H9 (cell line): ENCODE measurements around the gene HSPBP1. TPM values are rescaled to one million over a fixed set of nuclear protein-coding genes. Genes with fewer than 3 reads are reported as not detected.

Source experiments
- DNase-seq: peaks from one replicate; pipeline ENCODE4 v3.0.0-alpha.2; 2017
- H2AFZ ChIP-seq: one replicate; pipeline ENCODE4 v1.6.1; 2013; ENCODE audit warnings: mild to moderate bottlenecking, low read length, control low read depth, moderate library complexity
- H2AK5ac ChIP-seq: 2 replicates; pipeline ENCODE4 v1.6.1; 2013; ENCODE audit warnings: low read length, control low read depth, mixed read lengths; ENCODE audit not compliant: insufficient read length
- H2BK120ac ChIP-seq: one replicate; pipeline ENCODE4 v1.6.1; 2013; ENCODE audit warnings: low read depth, mild to moderate bottlenecking, low read length, control low read depth, inconsistent platforms; ENCODE audit not compliant: poor library complexity, severe bottlenecking
- H2BK12ac ChIP-seq: 2 replicates; pipeline ENCODE4 v1.6.1; 2013; ENCODE audit warnings: low read length, control low read depth, mixed read lengths, low read depth; ENCODE audit not compliant: insufficient read length
- H2BK15ac ChIP-seq: 2 replicates; pipeline ENCODE4 v1.6.1; 2013; ENCODE audit warnings: low read depth, low read length, control low read depth
- H2BK20ac ChIP-seq: one replicate; pipeline ENCODE4 v1.6.1; 2013; ENCODE audit warnings: low read depth, mild to moderate bottlenecking, low read length, control low read depth, inconsistent platforms; ENCODE audit not compliant: poor library complexity, severe bottlenecking
- H2BK5ac ChIP-seq: 2 replicates; pipeline ENCODE4 v1.6.1; 2013; ENCODE audit warnings: low read length, control low read depth, mixed read lengths; ENCODE audit not compliant: insufficient read length
- H3K14ac ChIP-seq: 2 replicates; pipeline ENCODE4 v1.6.1; 2013; ENCODE audit warnings: low read length, control low read depth; ENCODE audit not compliant: insufficient read depth
- H3K18ac ChIP-seq: 2 replicates; pipeline ENCODE4 v1.6.1; 2013; ENCODE audit warnings: low read depth, mild to moderate bottlenecking, mixed read lengths, low read length, control low read depth; ENCODE audit not compliant: insufficient read length
- H3K23ac ChIP-seq: 2 replicates; pipeline ENCODE4 v1.6.1; 2013; ENCODE audit warnings: low read length, control low read depth, mixed read lengths, low read depth; ENCODE audit not compliant: insufficient read length
- H3K23me2 ChIP-seq: 2 replicates; pipeline ENCODE4 v1.6.1; 2013; ENCODE audit warnings: low read depth, mild to moderate bottlenecking, mixed read lengths, low read length, control low read depth; ENCODE audit not compliant: insufficient read length, poor library complexity, severe bottlenecking
- H3K27ac ChIP-seq: 2 replicates; pipeline ENCODE4 v1.5.1; 2013; ENCODE audit warnings: low read length, control low read depth, mixed read lengths, low read depth; ENCODE audit not compliant: insufficient read length
- H3K27me3 ChIP-seq: 2 replicates; pipeline ENCODE4 v1.6.1; 2013; ENCODE audit warnings: low read length, control low read depth, inconsistent platforms; ENCODE audit not compliant: insufficient read depth
- H3K4ac ChIP-seq: 2 replicates; pipeline ENCODE4 v1.6.1; 2013; ENCODE audit warnings: low read depth, mild to moderate bottlenecking, control low read depth, inconsistent platforms, low read length, moderate library complexity
- H3K4me1 ChIP-seq: 2 replicates; pipeline ENCODE4 v1.6.1; 2013; ENCODE audit warnings: low read length, control low read depth, inconsistent platforms; ENCODE audit not compliant: insufficient read depth
- H3K4me2 ChIP-seq: 2 replicates; pipeline ENCODE4 v1.6.1; 2013; ENCODE audit warnings: low read length, control low read depth, mixed read lengths; ENCODE audit not compliant: insufficient read length, insufficient read depth
- H3K56ac ChIP-seq: 2 replicates; pipeline ENCODE4 v1.6.1; 2013; ENCODE audit warnings: low read depth, mild to moderate bottlenecking, mixed read lengths, low read length, control low read depth; ENCODE audit not compliant: insufficient read length
- H3K79me1 ChIP-seq: 2 replicates; pipeline ENCODE4 v1.6.1; 2013; ENCODE audit warnings: low read depth, mild to moderate bottlenecking, moderate library complexity, low read length, control low read depth, inconsistent platforms; ENCODE audit not compliant: insufficient read depth, poor library complexity, severe bottlenecking
- H3K79me2 ChIP-seq: 2 replicates; pipeline ENCODE4 v1.6.1; 2013; ENCODE audit warnings: low read length, control low read depth, inconsistent platforms; ENCODE audit not compliant: insufficient read depth
- H3K9ac ChIP-seq: 2 replicates; pipeline ENCODE4 v1.6.1; 2013; ENCODE audit warnings: low read length, control low read depth, mixed read lengths; ENCODE audit not compliant: insufficient read length; ENCODE audit errors: extremely low read depth
- H3K9me3 ChIP-seq: one replicate; pipeline ENCODE4 v1.6.1; 2013; ENCODE audit warnings: low read depth, low read length, inconsistent platforms; ENCODE audit not compliant: control insufficient read depth
- H3T11ph ChIP-seq: one replicate; pipeline ENCODE4 v1.6.1; 2013; ENCODE audit warnings: mild to moderate bottlenecking, low read length, control low read depth, inconsistent platforms
- H4K20me1 ChIP-seq: one replicate; pipeline ENCODE4 v1.6.1; 2013; ENCODE audit not compliant: control insufficient read depth, insufficient read length, insufficient read depth
- H4K5ac ChIP-seq: 2 replicates; pipeline ENCODE4 v1.6.1; 2013; ENCODE audit warnings: low read depth, mild to moderate bottlenecking, mixed read lengths, low read length, control low read depth; ENCODE audit not compliant: insufficient read length
- H4K8ac ChIP-seq: replicated peaks from 2 replicates; pipeline ENCODE4 v1.6.1; 2013; ENCODE audit warnings: low read length, control low read depth, mixed read lengths, low read depth; ENCODE audit not compliant: insufficient read length
- H4K91ac ChIP-seq: 2 replicates; pipeline ENCODE4 v1.6.1; 2013; ENCODE audit warnings: low read depth, mild to moderate bottlenecking, moderate library complexity, mixed read lengths, low read length, control low read depth; ENCODE audit not compliant: insufficient read length
- H3K27ac Mint-ChIP-seq, 3 experiments: 2 replicates in 2 of 3; 3 replicates in 1 of 3; pipeline ENCODE4 v1.8.0; 2020 to 2021; ENCODE audit warnings: mixed read lengths in 3 of 3, mild to moderate bottlenecking in 1 of 3, moderate library complexity in 1 of 3
- H3K27me3 Mint-ChIP-seq: 2 replicates; pipeline ENCODE4 v1.8.0; 2021; ENCODE audit warnings: low read depth, mild to moderate bottlenecking, moderate library complexity, mixed read lengths
- H3K36me3 Mint-ChIP-seq, 3 experiments: 2 replicates in 2 of 3; 3 replicates in 1 of 3; pipeline ENCODE4 v1.8.0; 2020 to 2021; ENCODE audit warnings: low read depth in 3 of 3, mixed read lengths in 3 of 3; ENCODE audit not compliant: insufficient read depth in 1 of 3
- H3K4me1 Mint-ChIP-seq, 2 experiments: 2 replicates each; pipeline ENCODE4 v1.8.0; 2020; ENCODE audit warnings: mixed read lengths in 2 of 2
- H3K4me3 Mint-ChIP-seq, 2 experiments: 2 replicates in 1 of 2; 3 replicates in 1 of 2; pipeline ENCODE4 v1.8.0; 2020 to 2021; ENCODE audit warnings: mild to moderate bottlenecking in 2 of 2, mixed read lengths in 2 of 2, moderate library complexity in 1 of 2
- H3K9me3 Mint-ChIP-seq, 2 experiments: 2 replicates in 1 of 2; 3 replicates in 1 of 2; pipeline ENCODE4 v1.8.0; 2020; ENCODE audit warnings: mild to moderate bottlenecking in 2 of 2, mixed read lengths in 2 of 2, moderate library complexity in 1 of 2
- CTCF ChIP-seq: fragments of 200-600 bp; sonication (generic); conservative IDR thresholded peaks from 3 replicates; pipeline ENCODE4 v1.8.0; 2021; ENCODE audit warnings: antibody characterized with exemption, mild to moderate bottlenecking
- WGBS: extraction: QIAGEN DNeasy Blood & Tissue Kit; methylation state at CpG from one replicate; pipeline ENCODE4 v1.1.7; 2013; ENCODE audit warnings: missing lambda C conversion rate, low lambda C conversion rate, mixed read lengths; ENCODE audit not compliant: insufficient read length; ENCODE audit errors: extremely low coverage; 5-methylcytosine and 5-hydroxymethylcytosine counted together
- total RNA-seq: library from RNA; stranded (reverse); gene quantifications from 2 replicates; pipeline ENCODE4 v1.2.1, GENCODE V29; 2021

HSPBP1 gene
- total RNA-seq, 1 experiment from 2014 or later = 47.4 TPM

DNA sequence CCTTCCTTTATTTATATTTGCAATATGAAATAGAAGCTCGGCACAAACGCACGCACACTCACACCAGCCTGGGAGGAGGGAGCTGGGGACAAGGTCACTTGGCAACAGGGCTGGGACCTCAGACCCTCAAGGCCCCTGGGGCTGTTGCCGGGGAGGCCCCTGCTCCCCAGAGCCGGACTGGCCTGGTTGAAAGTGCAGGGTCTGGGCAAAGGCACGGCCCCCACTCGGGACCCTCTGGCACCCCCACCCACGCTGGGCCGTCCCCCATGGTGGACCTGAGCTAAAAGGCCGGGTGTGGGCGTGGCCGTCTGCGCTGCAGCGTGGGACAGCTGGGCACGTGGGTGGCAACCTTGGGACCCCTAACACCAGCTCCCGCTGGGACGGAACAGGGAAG lies 50.1 kb downstream of the HSPBP1 start:
- Histone ChIP-seq H3K4ac (no peak overlapping the region), H2BK12ac (no peak overlapping the region), H3K4me1 (no peaks in the 10 kb centered on the region), H3K14ac (no peak overlapping the region), H3K9me3 (no peaks in the 10 kb centered on the region), H2BK20ac (no peak overlapping the region), H3K79me2 (no peaks in the 10 kb centered on the region), H2AFZ (no peak overlapping the region), H3K27ac (no peak overlapping the region), H3K79me1 (no peaks in the 10 kb centered on the region), H4K5ac (no peak overlapping the region), H2BK5ac (no peak overlapping the region), H3K23me2 (no peaks in the 10 kb centered on the region), H4K20me1 (no peaks in the 10 kb centered on the region), H4K91ac (no peak overlapping the region), H3K27me3 (no peaks in the 10 kb centered on the region), H3K56ac (no peak overlapping the region), H3K4me2 (no peak overlapping the region), H3T11ph (no peak overlapping the region), H3K23ac (no peak overlapping the region), H2AK5ac (no peak overlapping the region), H4K8ac (no peak overlapping the region), H2BK15ac (no peak overlapping the region), H3K18ac (no peak overlapping the region), H2BK120ac (no peak overlapping the region), H3K9ac (no peak overlapping the region)
- Mint-ChIP-seq H3K27me3 (no peaks in the 10 kb centered on the region; the same call in 1 of the 2 replicates), H3K27ac (no peak overlapping the region), H3K4me3 (no peak overlapping the region), H3K4me1 (peaks cover 0 to 6% of the 10 kb centered on the region in 2 experiments; a peak in 2 of 4 replicates), H3K36me3 (peaks cover 13 to 44% (median 42%) of the 10 kb centered on the region in 3 experiments; a peak in 6 of 7 replicates), H3K9me3 (no peaks in the 10 kb centered on the region)
- no peak for DNase-seq
- no CpG with 5 or more reads among the region's 17 CpGs for WGBS
- no peak for TF ChIP-seq CTCF
